DMS79 (cell line): ENCODE data around the gene AGPAT2.
"Not testable (repeated sequence)": the region's sequence is repeated elsewhere in the genome, so short reads cannot be mapped to it uniquely, and the experiment has no call there.

Source experiments
- DNase-seq: peaks from one replicate; lab custom pipeline; 2025; lab: John Stamatoyannopoulos, UW

The AGPAT2 gene

DNA sequence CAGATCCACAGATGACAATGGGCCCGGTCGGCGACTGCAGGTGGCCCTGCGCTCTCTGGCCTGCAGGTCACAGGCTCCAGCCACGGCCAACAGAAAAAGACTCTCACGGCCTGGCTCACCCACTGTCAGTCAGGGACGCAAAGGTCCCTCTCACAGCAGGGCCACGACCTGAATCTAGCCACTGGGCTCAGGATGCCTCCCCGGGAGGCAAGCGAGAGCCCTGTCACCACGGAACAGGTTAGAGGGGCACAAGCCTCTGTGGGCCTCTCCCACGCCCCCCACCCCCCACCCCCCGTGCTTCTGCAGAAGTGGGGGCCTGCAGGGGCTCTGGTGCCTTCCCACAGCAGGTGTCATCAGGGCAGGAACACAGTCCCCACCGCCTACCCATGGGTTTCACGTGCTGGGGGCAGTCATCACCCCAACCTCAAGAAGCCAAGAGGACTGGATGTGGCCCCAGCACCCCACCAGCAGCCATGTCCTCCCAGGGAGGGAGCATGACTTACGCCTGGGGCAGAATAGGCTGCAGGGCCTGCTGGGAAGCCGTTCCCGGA, 41.8 kb downstream of the AGPAT2 start:
- DNase-seq = no peak

- no peak for DNase-seq
Observed at GRCh38 chr9:136644593-136645351, 42.5 kb downstream of the AGPAT2 start.

GRCh38 chr9:136644343-136644592, 43.0 kb downstream of the AGPAT2 start:
- DNase-seq = peak; percentile 70

- DNase-seq = no peak
Observed at GRCh38 chr9:136643596-136644342, 43.5 kb downstream of the AGPAT2 start.

DNA sequence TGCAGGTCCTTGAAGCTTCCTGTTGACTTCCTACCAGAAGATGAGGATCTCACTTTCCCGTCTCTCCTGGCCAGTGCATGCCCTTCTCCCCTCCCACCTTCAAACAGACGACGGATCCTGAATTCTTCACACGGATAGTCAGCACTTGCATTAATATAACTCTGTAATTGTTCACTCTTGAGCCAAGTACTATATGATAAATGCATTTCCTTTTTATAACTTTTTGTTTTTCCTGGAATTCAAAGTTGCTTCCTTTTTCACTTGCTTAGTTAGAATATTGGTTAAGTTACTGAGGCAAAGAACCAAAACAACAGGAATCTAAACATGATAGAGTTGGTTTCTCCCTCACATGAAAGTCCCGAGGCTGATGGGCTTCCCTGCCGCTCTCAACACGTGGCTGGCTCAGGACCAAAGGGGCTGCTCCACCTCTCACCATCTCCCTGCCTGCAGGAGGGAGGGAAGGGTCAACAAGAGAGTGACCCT, 44.8 kb downstream of the AGPAT2 start:
- DNase-seq = no peak

GRCh38 chr9:136640171-136641111, 46.8 kb downstream of the AGPAT2 start:
- DNase-seq = no peak

DNA sequence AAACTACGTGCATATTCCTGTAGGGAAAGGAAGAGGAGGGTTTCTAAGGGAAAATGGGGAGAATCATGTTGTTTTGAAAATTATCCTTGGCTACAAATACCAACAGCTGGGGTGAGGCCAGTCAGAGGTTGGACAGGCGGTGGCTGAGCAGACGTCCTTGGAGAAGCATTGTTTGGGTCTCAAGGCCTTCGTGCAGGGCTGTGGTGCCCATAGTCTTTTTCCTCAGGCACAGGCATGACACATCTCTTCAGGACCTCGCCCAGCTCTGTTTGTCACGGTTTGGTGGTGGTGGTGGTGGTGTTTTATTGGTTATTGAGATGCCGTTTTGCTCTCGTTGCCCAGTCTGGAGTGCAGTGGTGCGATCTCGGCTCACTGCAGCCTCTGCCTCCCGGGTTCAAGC, 52.4 kb downstream of the AGPAT2 start:
- DNase-seq = no peak

GRCh38 chr9:136632491-136633106, 54.7 kb downstream of the AGPAT2 start:
- not testable (repeated sequence) for DNase-seq

GRCh38 chr9:136632072-136632471, 55.2 kb downstream of the AGPAT2 start:
- not testable (repeated sequence) for DNase-seq

GRCh38 chr9:136631038-136632000, 55.9 kb downstream of the AGPAT2 start:
- peak; percentile 65 for DNase-seq

DNA sequence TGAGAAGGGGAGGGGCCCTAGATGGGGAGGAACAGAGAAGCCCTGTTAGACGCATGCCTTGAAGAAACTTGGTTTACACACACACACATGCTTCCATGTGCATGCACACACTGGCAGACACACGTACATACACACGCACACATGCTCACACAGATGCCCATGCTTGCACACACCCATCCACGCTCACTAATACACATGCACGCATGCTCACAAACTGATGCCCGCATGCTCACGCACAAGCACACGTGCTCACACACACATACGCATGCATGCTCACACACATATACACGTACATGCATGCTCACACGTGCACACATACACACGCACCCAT, 56.6 kb downstream of the AGPAT2 start:
- DNase-seq = no peak

GRCh38 chr9:136629879-136630661, 57.2 kb downstream of the AGPAT2 start:
- peak; percentile 58 for DNase-seq

- DNase-seq = no peak
Observed at GRCh38 chr9:136629001-136629878, 58.0 kb downstream of the AGPAT2 start.

DNA sequence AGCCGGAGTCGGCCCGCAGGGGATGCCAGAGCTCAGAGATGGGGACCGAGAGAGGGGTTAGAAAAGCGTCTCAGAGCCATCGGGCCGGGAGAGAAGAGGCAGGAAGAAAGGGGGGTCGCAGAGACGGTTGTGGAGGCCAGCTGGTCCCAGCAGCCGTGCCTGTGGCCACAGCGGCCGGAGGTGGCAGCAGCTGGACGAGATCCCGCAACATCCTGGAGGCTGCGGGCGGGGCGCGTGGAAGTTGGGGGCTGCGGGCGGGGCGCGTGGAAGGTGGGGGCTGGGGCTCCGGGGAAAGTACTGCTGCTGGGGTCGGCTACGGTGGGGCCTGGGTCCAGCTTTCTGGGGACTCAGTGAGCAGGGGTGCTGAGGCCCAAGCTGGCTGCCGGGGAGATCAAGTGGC, 59.0 kb downstream of the AGPAT2 start:
- DNase-seq = no peak

GRCh38 chr9:136627703-136628102, 59.6 kb downstream of the AGPAT2 start:
- DNase-seq = no peak

GRCh38 chr9:136626740-136627642, 60.3 kb downstream of the AGPAT2 start:
- no peak for DNase-seq

DNA sequence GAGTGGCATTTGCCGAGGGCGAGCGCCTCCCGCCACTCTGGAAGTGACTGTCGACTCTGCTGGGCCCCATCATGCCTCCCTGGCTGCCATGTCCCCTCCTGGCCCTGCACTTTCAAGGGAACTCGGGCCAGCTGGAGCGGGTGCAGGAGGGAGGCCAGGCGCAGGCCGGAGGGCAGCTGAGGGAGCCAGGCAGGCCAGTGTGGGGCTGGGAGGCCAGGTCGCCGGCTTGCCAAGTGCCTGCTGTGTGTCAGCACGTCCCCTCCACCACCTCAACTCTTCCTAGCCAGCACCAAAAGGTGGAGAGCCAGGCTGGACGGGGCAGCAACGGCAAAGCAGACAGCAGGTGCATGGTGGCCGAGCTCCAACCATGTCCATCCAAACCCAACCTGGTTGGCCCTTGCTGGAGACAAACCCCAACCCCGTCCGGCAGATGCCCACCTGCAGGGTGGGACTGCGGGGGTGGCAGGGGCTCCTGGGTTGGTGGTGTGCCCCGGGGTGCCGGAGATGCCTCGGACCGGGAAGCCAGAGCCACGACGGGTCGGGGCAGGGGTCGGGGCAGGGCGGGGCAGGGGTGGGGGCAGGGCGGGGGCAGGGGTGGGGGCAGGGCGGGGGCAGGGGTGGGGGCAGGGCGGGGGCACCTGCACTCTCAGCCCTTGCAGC, 61.1 kb downstream of the AGPAT2 start:
- no peak for DNase-seq
